ENCODE data around the gene PLCL2. TPM values are rescaled to one million over a fixed set of nuclear protein-coding genes. Genes with fewer than 3 reads are reported as not detected.

PLCL2 gene
- total and polyA plus RNA-seq, 10 of the 15 experiments (the other 5 are each of a cell fraction or from before 2014, with no cell fraction given): 7.5 to 37.3 (median 21.7) TPM

DNA sequence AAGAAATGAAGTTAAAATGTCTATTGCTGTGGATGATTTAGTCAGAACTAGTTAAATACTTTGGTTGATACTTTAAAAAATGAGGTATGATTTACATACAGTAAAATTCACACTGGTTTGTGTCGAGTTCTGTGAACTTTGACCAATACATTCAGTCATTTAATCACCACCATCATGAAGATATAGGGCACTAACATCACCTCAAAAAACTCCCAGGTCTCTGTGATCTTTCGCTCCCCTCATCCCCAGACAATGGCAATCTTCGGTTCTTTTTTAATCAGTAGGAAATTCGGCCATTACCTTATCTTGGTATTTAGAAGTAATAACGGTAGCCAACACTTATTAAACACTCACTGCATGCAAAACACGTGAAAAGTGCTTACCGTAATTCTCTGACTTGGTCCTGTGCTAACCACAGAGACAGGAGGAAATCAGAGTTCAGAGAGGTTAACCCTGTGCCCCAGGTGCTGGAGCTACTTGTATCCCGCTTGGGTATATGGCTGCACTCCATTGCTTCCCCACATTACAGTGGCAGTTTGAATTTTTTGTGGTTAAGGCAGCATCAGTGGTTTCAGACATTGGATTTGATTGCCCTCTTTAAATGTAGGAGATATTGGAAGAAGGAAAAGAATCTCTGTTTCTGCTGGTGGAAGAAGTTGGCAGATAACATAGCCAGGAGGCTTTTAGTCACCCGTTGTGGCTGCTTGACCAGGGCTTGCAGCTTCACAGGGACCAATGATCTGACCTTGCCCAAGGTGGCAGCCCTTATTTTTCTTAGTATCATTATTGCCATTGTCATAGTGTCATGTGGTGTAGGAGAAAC, 4.2 kb downstream of the PLCL2 start (continued):
- TF ChIP-seq ZBTB40 (IDR thresholded peaks at IDR 0.05; ENCODE audit: borderline replicate concordance) (no peak), CBX3 (IDR thresholded peaks at IDR 0.05; ENCODE audit: borderline replicate concordance, low read depth) (no peak), JUND (IDR thresholded peaks at IDR 0.05; ENCODE audit: low read depth, low read length) (no peak), CREM (IDR thresholded peaks at IDR 0.05; ENCODE audit: low read depth) (no peak; the same call in 1 of the 2 replicates), SMAD1 (IDR thresholded peaks at IDR 0.05; ENCODE audit: low read depth, partially characterized antibody) (no peak), RUNX3 (IDR thresholded peaks at IDR 0.05; ENCODE audit: low read length) (peak; percentile 94), ESRRA (IDR thresholded peaks at IDR 0.05; ENCODE audit: low read length) (no peak), KAT2A (conservative IDR thresholded peaks at IDR 0.05; ENCODE audit: control insufficient read depth, low read depth, low read length) (no peak), NFIC (IDR thresholded peaks at IDR 0.05; ENCODE audit: low read depth, low read length) (peak; percentile 46; the same call in 1 of the 2 replicates), PAX8 (IDR thresholded peaks at IDR 0.05) (no peak), IKZF2 (IDR thresholded peaks at IDR 0.05) (peak; percentile 31 to 37; a peak in 1 of 4 replicates), JUNB (IDR thresholded peaks at IDR 0.05) (no peak), ATF7 (IDR thresholded peaks at IDR 0.05; ENCODE audit: low read depth) (peak; percentile 17; the same call in 1 of the 2 replicates), NR2C2 (IDR thresholded peaks at IDR 0.05; ENCODE audit: borderline replicate concordance, control insufficient read depth, insufficient read length, low read depth) (no peak), IRF3 (IDR thresholded peaks at IDR 0.05) (no peak), TBL1XR1 (IDR thresholded peaks at IDR 0.05; ENCODE audit: low read depth, low read length) (no peak), CHD1 (IDR thresholded peaks at IDR 0.05; ENCODE audit: low read depth, low read length) (no peak), BCLAF1 (IDR thresholded peaks at IDR 0.05) (no peak), CBFB (IDR thresholded peaks at IDR 0.05; ENCODE audit: low read depth) (peak; percentile 64; the same call in 1 of the 2 replicates), EGR1 (IDR thresholded peaks at IDR 0.05; ENCODE audit: borderline replicate concordance in 1 of 2, low read depth in 2 of 2, low read length in 2 of 2) (no peak)
- TF ChIP-seq, protein P1, sequence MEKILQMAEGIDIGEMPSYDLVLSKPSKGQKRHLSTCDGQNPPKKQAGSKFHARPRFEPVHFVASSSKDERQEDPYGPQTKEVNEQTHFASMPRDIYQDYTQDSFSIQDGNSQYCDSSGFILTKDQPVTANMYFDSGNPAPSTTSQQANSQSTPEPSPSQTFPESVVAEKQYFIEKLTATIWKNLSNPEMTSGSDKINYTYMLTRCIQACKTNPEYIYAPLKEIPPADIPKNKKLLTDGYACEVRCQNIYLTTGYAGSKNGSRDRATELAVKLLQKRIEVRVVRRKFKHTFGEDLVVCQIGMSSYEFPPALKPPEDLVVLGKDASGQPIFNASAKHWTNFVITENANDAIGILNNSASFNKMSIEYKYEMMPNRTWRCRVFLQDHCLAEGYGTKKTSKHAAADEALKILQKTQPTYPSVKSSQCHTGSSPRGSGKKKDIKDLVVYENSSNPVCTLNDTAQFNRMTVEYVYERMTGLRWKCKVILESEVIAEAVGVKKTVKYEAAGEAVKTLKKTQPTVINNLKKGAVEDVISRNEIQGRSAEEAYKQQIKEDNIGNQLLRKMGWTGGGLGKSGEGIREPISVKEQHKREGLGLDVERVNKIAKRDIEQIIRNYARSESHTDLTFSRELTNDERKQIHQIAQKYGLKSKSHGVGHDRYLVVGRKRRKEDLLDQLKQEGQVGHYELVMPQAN (conservative IDR thresholded peaks at IDR 0.05): no peak

All from GM12878 (cell line).